ENCODE data around the gene ADGB.
"Not testable (repeated sequence)": the region's sequence is repeated elsewhere in the genome, so short reads cannot be mapped to it uniquely, and the experiment has no call there.

DNA sequence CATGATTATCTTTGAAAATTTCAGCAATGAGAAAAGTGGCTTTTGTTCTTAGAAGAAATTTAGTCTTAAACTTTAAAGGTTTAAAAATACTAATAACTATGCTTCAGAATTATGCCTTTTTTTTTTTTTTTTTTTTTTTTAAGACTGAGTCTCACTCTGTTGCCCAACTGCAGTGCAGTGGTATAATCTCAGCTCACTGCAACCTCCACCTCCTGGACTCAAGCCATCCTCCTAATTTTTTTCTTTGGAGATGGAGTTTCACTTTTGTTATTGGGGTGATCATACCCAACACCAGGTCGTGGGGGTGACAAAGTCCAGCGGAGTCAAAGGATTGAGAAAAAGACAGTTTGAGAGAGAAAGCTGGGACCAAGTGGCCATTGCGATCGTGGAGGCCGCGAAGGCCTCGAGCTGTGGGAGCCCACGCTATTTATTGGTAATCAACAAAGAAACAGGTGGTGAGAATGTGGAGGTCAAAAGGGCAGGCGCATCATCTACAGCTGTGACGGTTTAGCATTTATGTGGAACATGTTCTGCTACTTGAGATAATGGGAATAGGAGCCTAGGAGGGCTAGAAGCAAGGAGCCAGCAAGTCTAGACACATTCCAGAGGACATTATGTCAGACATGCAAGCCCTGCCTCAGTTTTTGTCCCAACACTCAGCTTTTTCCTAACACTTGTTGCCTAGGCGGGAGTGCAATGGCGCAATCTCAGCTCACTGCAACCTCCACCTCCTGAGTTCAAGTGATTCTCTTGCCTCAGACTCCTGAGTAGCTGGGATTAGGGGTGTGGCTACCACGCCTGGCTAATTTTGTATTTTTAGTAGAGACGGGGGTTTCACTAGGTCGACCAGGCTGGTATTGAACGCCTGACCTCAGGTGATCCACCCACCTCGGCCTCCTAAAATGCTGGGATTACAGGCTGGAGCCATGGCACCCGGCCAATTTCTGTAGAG lies 217.0 kb downstream of the ADGB start:
- not testable (repeated sequence) for TF ChIP-seq EZH2 (IDR thresholded peaks at IDR 0.05; ENCODE audit: insufficient read depth, low read length)
- TF ChIP-seq, protein P1, sequence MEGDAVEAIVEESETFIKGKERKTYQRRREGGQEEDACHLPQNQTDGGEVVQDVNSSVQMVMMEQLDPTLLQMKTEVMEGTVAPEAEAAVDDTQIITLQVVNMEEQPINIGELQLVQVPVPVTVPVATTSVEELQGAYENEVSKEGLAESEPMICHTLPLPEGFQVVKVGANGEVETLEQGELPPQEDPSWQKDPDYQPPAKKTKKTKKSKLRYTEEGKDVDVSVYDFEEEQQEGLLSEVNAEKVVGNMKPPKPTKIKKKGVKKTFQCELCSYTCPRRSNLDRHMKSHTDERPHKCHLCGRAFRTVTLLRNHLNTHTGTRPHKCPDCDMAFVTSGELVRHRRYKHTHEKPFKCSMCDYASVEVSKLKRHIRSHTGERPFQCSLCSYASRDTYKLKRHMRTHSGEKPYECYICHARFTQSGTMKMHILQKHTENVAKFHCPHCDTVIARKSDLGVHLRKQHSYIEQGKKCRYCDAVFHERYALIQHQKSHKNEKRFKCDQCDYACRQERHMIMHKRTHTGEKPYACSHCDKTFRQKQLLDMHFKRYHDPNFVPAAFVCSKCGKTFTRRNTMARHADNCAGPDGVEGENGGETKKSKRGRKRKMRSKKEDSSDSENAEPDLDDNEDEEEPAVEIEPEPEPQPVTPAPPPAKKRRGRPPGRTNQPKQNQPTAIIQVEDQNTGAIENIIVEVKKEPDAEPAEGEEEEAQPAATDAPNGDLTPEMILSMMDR (IDR thresholded peaks at IDR 0.05; ENCODE audit: insufficient read depth, low read depth, low read length): not testable (repeated sequence)
